Measurements from ENCODE around the gene EFHD1. TPM values are rescaled to one million over a fixed set of nuclear protein-coding genes. Genes with fewer than 3 reads are reported as not detected.
A peak's percentile ranks its signal among the peaks of the same experiment; 100 is the strongest.

EFHD1 gene
- total and polyA plus RNA-seq, 2 of the 13 experiments (the other 11 are each of a cell fraction or from before 2014, with no cell fraction given), result 0.09 TPM; not detected in 1

- no peak for TF ChIP-seq HNF1A (IDR thresholded peaks at IDR 0.05; ENCODE audit: low read depth)
- peak; percentile 74 for TF ChIP-seq HNF1A (CRISPR knock-in tag; IDR thresholded peaks at IDR 0.05; ENCODE audit: borderline replicate concordance)
- peak; percentile 40; the same call in 1 of the 2 replicates for TF ChIP-seq ELF3 (CRISPR knock-in tag; IDR thresholded peaks at IDR 0.05)
- TF ChIP-seq ESRRA (CRISPR knock-in tag; IDR thresholded peaks at IDR 0.05; ENCODE audit: low read depth), result peak; percentile 81
- peak; percentile 37; the same call in 1 of the 2 replicates for TF ChIP-seq SIN3A (IDR thresholded peaks at IDR 0.05; ENCODE audit: borderline replicate concordance, low read depth, low read length)
- peak; percentile 63; the same call in 1 of the 2 replicates for TF ChIP-seq ERF (CRISPR knock-in tag; IDR thresholded peaks at IDR 0.05)
- TF ChIP-seq ARID5B (CRISPR knock-in tag; IDR thresholded peaks at IDR 0.05), result peak; percentile 56; the same call in 1 of the 2 replicates
- TF ChIP-seq NR2F6 (IDR thresholded peaks at IDR 0.05), result no peak
- TF ChIP-seq NR2F6 (CRISPR knock-in tag; IDR thresholded peaks at IDR 0.05), result peak; percentile 56; the same call in 1 of the 2 replicates
- peak; percentile 70; the same call in 1 of the 2 replicates for TF ChIP-seq LCORL (IDR thresholded peaks at IDR 0.05)
- peak; percentile 4; the same call in 1 of the 2 replicates for TF ChIP-seq LCORL (CRISPR knock-in tag; IDR thresholded peaks at IDR 0.05)
- TF ChIP-seq AFF4 (CRISPR knock-in tag; IDR thresholded peaks at IDR 0.05), result no peak; the same call in 1 of the 2 replicates
- no peak; the same call in 1 of the 2 replicates for TF ChIP-seq ZZZ3 (CRISPR knock-in tag; IDR thresholded peaks at IDR 0.05; ENCODE audit: borderline replicate concordance)
- no peak for TF ChIP-seq ATF7 (IDR thresholded peaks at IDR 0.05)
- no peak; the same call in 1 of the 2 replicates for TF ChIP-seq ATF7 (CRISPR knock-in tag; IDR thresholded peaks at IDR 0.05)
- no peak for TF ChIP-seq ZNF296 (CRISPR knock-in tag; conservative IDR thresholded peaks at IDR 0.05)
- peak; percentile 81 for TF ChIP-seq ZNF274 (CRISPR knock-in tag; IDR thresholded peaks at IDR 0.05)
- TF ChIP-seq ZNF20 (CRISPR knock-in tag; IDR thresholded peaks at IDR 0.05), result no peak
- TF ChIP-seq FOXC1 (CRISPR knock-in tag; IDR thresholded peaks at IDR 0.05; ENCODE audit: borderline replicate concordance), result no peak; the same call in 1 of the 2 replicates
Observed at GRCh38 chr2:232697059-232697806, 63.8 kb downstream of the EFHD1 start, which contains the start of gene GIGYF2 (continued).

Measured in HepG2 (cell line).